ENCODE results near the gene SMO. TPM values are rescaled to one million over a fixed set of nuclear protein-coding genes. Genes with fewer than 3 reads are reported as not detected.

Gene SMO
- total RNA-seq, 1 experiment from 2014 or later: 11.5 TPM

DNA sequence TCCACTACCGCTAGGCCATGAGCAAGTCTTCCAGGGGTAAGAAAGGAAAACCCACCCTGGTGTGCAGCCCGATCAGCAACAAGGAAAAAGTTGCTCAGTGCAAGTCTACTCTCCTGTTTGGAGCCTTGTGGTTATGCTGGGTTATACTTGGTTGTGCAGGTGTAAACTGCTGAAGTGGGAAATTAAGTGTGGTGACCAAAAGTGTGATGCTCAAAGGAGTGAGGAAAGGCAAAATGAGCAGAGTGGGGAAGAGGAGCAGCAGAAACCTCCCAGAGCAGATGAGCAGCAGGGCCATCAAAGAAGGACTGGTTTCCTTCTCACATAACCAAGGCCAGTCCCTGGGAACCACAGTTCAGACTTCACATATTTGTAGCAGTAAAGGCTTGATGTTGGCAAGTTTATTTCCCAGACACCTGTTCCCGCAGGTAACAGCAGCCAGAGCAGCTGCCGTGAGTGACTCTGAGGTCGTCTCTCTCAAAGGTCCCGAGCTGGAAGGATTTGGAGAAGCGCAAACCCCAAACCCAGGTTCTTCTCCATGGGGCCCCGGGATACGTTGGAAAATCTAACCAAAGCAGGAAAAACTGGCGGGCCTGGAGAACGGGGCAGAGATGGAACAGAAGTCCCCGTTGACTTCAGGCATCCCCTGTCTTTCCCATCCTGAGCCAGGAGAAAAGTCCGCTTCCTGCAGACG, 607 bp upstream of the SMO start:
- Histone ChIP-seq H3K27ac (no peak overlapping the region), H3K9me3 (replicated peaks) (peaks cover 6% of the 10 kb centered on the region; the same call in 1 of the 2 replicates), H3K4me1 (replicated peaks) (peaks cover 11% of the 10 kb centered on the region)

GRCh38 chr7:129188892-129189660, 643 bp downstream of the SMO start:
- peaks cover 3% of the 10 kb centered on the region; the same call in 1 of the 2 replicates for H3K27me3 ChIP-seq (replicated peaks)
- H3K27ac ChIP-seq: no peak overlapping the region
- no peak for DNase-seq (ENCODE audit: low read depth in 1 of 2, low spot score in 2 of 2)
- peak overlapping the region; percentile 78 for H3K4me3 ChIP-seq
- peaks cover 6% of the 10 kb centered on the region; the same call in 1 of the 2 replicates for H3K9me3 ChIP-seq (replicated peaks)
- peaks cover 4% of the 10 kb centered on the region; the same call in 1 of the 2 replicates for H3K36me3 ChIP-seq
- H3K4me1 ChIP-seq (replicated peaks): peaks cover 11% of the 10 kb centered on the region

More for the DNA sequence above, 607 bp upstream of the SMO start:
- H3K4me3 ChIP-seq: peak overlapping the region; percentile 78
- no peak for DNase-seq (ENCODE audit: low read depth in 1 of 2, low spot score in 2 of 2)
- peaks cover 3% of the 10 kb centered on the region; the same call in 1 of the 2 replicates for H3K27me3 ChIP-seq (replicated peaks)
- peaks cover 4% of the 10 kb centered on the region; the same call in 1 of the 2 replicates for H3K36me3 ChIP-seq

DNA sequence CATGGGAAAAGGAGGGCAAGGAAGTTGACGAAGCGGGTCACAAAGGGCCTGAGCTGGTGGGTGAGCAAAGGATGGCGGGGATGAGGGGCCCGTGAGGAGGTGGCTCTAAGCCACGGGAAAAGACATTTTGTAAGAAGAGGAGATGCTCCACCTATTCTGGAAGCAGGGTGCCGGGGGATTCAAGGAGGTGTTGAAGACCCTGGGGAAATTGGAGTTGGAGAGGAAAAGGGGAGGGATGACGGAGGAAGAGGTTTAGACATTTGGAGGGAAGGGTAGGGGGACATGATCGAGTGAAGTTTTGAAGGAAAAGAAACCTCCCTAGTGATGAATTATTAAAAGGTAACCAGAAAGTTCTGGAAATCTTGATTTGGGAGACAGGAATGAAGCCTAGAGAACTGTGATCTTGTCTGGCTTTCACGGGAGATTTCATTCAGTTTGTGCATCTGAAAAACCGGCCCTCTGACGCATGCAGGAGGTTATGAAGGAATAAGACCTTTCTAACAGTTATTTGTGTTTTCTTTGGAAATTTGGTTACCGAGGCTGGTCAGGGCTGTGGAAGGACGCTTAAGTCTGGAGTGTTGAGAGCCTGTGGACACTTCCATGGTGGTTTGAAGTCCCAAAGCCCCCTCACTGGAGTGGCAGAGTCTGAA, 1.4 kb downstream of the SMO start:
- H3K27me3 ChIP-seq (replicated peaks): peaks cover 3% of the 10 kb centered on the region; the same call in 1 of the 2 replicates
- H3K36me3 ChIP-seq: peaks cover 4% of the 10 kb centered on the region; the same call in 1 of the 2 replicates
- DNase-seq (ENCODE audit: low read depth in 1 of 2, low spot score in 2 of 2): no peak
- H3K27ac ChIP-seq: no peak overlapping the region
- H3K9me3 ChIP-seq (replicated peaks): peaks cover 6% of the 10 kb centered on the region; the same call in 1 of the 2 replicates
- H3K4me3 ChIP-seq: peak overlapping the region; percentile 78
- H3K4me1 ChIP-seq (replicated peaks): peaks cover 11% of the 10 kb centered on the region

DNA sequence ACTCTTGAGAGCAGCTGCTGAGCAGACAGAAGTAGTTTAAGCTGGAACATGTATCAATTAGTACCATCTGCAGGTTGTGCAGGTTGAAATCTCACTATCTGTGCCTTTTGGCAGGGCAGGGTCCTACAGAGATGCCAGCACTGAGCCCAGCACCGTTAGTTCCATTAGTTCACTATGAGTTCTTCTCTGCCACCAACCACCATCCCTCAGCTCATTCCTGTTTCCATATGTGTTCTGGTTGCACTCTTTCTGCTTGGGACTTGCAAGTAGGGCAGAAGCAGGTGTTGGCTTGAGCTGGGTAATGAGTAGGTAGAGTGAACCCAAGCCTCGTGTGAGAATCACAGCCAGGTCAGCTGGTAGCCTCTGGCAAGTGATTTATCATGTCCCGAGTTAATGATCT, 2.8 kb downstream of the SMO start:
- H3K9me3 ChIP-seq (replicated peaks): peaks cover 6% of the 10 kb centered on the region; the same call in 1 of the 2 replicates
- H3K27me3 ChIP-seq (replicated peaks): peaks cover 3% of the 10 kb centered on the region; the same call in 1 of the 2 replicates
- no peak overlapping the region for H3K4me3 ChIP-seq
- H3K27ac ChIP-seq: no peak overlapping the region
- peaks cover 4% of the 10 kb centered on the region; the same call in 1 of the 2 replicates for H3K36me3 ChIP-seq
- no peak for DNase-seq (ENCODE audit: low read depth in 1 of 2, low spot score in 2 of 2)
- peaks cover 11% of the 10 kb centered on the region for H3K4me1 ChIP-seq (replicated peaks)

DNA sequence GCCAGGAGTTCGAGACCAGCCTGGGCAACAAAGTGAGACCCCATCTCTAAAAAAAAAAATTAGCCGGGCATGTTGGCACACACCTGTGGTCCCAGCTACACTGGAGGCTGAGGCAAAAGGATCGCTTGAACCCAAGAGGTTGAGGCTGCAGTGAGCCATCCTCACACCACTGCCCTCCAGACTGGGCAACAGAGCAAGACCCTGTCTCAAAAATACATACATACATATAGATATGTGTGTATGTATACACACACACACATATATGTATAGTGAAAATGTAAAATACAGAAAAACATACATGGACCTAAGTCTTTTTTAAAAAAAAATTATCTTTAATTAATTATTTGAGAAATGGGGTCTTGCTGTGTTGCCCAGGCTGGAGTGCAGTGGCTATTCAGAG, 5.5 kb downstream of the SMO start:
- Histone ChIP-seq H3K36me3 (peaks cover 4% of the 10 kb centered on the region; the same call in 1 of the 2 replicates), H3K27me3 (replicated peaks) (no peaks in the 10 kb centered on the region; the same call in 1 of the 2 replicates), H3K4me1 (replicated peaks) (peaks cover 9% of the 10 kb centered on the region), H3K4me3 (no peak overlapping the region), H3K27ac (no peak overlapping the region), H3K9me3 (replicated peaks) (peaks cover 5% of the 10 kb centered on the region; the same call in 1 of the 2 replicates)
- DNase-seq (ENCODE audit: low read depth in 1 of 2, low spot score in 2 of 2): no peak

GRCh38 chr7:129197771-129198170, 9.3 kb downstream of the SMO start:
- no peaks in the 10 kb centered on the region for H3K9me3 ChIP-seq (replicated peaks)
- no peaks in the 10 kb centered on the region for H3K36me3 ChIP-seq
- H3K4me3 ChIP-seq: no peak overlapping the region
- H3K27me3 ChIP-seq (replicated peaks): no peaks in the 10 kb centered on the region
- H3K27ac ChIP-seq: no peak overlapping the region
- no peaks in the 10 kb centered on the region for H3K4me1 ChIP-seq (replicated peaks)
- no peak for DNase-seq (ENCODE audit: low read depth in 1 of 2, low spot score in 2 of 2)

DNA sequence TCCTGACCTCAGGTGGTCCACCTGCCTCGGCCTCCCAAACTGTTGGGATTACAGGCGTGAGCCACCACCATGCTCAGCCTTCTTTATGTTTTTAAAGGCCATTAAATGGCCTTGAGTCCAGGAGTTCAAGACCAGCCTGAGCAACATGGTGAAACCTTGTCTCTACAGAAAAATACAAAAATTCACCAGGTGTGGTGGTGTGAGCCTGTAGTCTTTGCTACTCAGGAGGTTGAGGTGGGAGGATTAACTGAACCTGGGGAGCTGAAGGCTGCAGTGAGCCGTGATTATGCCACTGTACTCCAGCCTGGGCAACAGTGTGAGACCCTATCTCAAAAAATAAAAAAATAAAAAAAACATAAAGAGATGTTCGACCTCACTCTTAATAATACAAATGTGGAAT, 11.0 kb downstream of the SMO start:
- DNase-seq (ENCODE audit: low read depth in 1 of 2, low spot score in 2 of 2): no peak
- Histone ChIP-seq H3K27ac (no peak overlapping the region), H3K4me1 (replicated peaks) (no peaks in the 10 kb centered on the region), H3K9me3 (replicated peaks) (no peaks in the 10 kb centered on the region), H3K4me3 (no peak overlapping the region), H3K27me3 (replicated peaks) (no peaks in the 10 kb centered on the region), H3K36me3 (no peaks in the 10 kb centered on the region)

GRCh38 chr7:129202058-129202777, 13.8 kb downstream of the SMO start:
- H3K27ac ChIP-seq: no peak overlapping the region
- no peak overlapping the region for H3K4me3 ChIP-seq
- H3K4me1 ChIP-seq (replicated peaks): no peaks in the 10 kb centered on the region
- no peak for DNase-seq (ENCODE audit: low read depth in 1 of 2, low spot score in 2 of 2)
- no peaks in the 10 kb centered on the region for H3K27me3 ChIP-seq (replicated peaks)
- H3K36me3 ChIP-seq: no peaks in the 10 kb centered on the region
- no peaks in the 10 kb centered on the region for H3K9me3 ChIP-seq (replicated peaks)

GRCh38 chr7:129203050-129203741, 14.8 kb downstream of the SMO start:
- Histone ChIP-seq H3K27me3 (replicated peaks) (no peaks in the 10 kb centered on the region), H3K4me3 (no peak overlapping the region), H3K4me1 (replicated peaks) (no peaks in the 10 kb centered on the region), H3K36me3 (no peaks in the 10 kb centered on the region), H3K27ac (no peak overlapping the region), H3K9me3 (replicated peaks) (no peaks in the 10 kb centered on the region)
- no peak for DNase-seq (ENCODE audit: low read depth in 1 of 2, low spot score in 2 of 2)

GRCh38 chr7:129205126-129205818, 16.8 kb downstream of the SMO start:
- no peaks in the 10 kb centered on the region for H3K4me1 ChIP-seq (replicated peaks)
- H3K27ac ChIP-seq: no peak overlapping the region
- H3K4me3 ChIP-seq: no peak overlapping the region
- H3K27me3 ChIP-seq (replicated peaks): no peaks in the 10 kb centered on the region
- H3K36me3 ChIP-seq: no peaks in the 10 kb centered on the region
- DNase-seq (ENCODE audit: low read depth in 1 of 2, low spot score in 2 of 2): no peak
- H3K9me3 ChIP-seq (replicated peaks): no peaks in the 10 kb centered on the region

- Histone ChIP-seq H3K36me3 (no peaks in the 10 kb centered on the region), H3K4me1 (replicated peaks) (no peaks in the 10 kb centered on the region), H3K27me3 (replicated peaks) (no peaks in the 10 kb centered on the region), H3K4me3 (no peak overlapping the region), H3K9me3 (replicated peaks) (no peaks in the 10 kb centered on the region), H3K27ac (no peak overlapping the region)
- no peak for DNase-seq (ENCODE audit: low read depth in 1 of 2, low spot score in 2 of 2)
Measured at GRCh38 chr7:129205987-129206785, 17.8 kb downstream of the SMO start.

DNA sequence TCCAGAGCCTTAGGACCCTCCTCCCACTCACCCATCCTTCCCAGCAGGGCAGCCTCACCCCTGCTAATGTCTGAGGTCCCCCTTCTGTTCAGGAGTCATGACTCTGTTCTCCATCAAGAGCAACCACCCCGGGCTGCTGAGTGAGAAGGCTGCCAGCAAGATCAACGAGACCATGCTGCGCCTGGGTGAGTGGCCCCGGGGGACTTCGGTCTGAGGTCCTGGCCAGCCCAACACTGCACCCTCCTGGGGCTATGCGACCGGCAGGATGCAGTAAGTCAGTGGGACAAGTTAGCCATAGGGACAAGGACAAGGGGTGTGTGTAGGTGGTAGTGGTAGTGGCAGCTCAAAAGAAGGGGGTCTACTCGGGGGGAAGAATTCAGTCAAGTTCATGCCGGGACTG, 20.2 kb downstream of the SMO start:
- no peaks in the 10 kb centered on the region for H3K4me1 ChIP-seq (replicated peaks)
- no peaks in the 10 kb centered on the region for H3K27me3 ChIP-seq (replicated peaks)

More for the DNA sequence above, 20.2 kb downstream of the SMO start:
- H3K9me3 ChIP-seq (replicated peaks): no peaks in the 10 kb centered on the region
- no peak for DNase-seq (ENCODE audit: low read depth in 1 of 2, low spot score in 2 of 2)
- H3K36me3 ChIP-seq: no peaks in the 10 kb centered on the region
- H3K27ac ChIP-seq: no peak overlapping the region
- H3K4me3 ChIP-seq: no peak overlapping the region
